SK-N-SH (cell line): ENCODE measurements around the gene CHCHD3. TPM values are rescaled to one million over a fixed set of nuclear protein-coding genes. Genes with fewer than 3 reads are reported as not detected.

Source experiments
- CTCF ChIA-PET: fragments of 300-600, 350-600 bp; formaldehyde crosslinking; extraction: SDS; loops from one replicate; lab custom pipeline; 2021; lab: Yijun Ruan, JAX
- POLR2A ChIA-PET: fragments of 350-600 bp; sonication (Branson Sonifier 250); formaldehyde crosslinking; extraction: SDS; loops from one replicate; lab custom pipeline; 2020; ENCODE audit warnings: antibody characterized with exemption, inconsistent platforms; lab: Yijun Ruan, JAX
- DNase-seq: peaks from one replicate; pipeline ENCODE4 v3.0.0; 2012
- H2AFZ ChIP-seq: fragments of 200-600 bp; sonication (generic); 2 replicates; pipeline ENCODE4 v1.8.1; 2016; ENCODE audit warnings: antibody characterized with exemption, mild to moderate bottlenecking, low read depth
- H3F3A ChIP-seq: fragments of 200-600 bp; sonication (generic); replicated peaks from 2 replicates; pipeline ENCODE3; 2016; ENCODE audit warnings: antibody characterized with exemption, mild to moderate bottlenecking; ENCODE audit not compliant: insufficient read depth
- H3K27ac ChIP-seq, 2 experiments: fragments of 200-500 bp in 1 of 2; fragments of 200-600 bp in 1 of 2; sonication (Bioruptor generic) in 1 of 2; sonication (generic), shearing (Covaris generic) in 1 of 2; 2 replicates each; pipeline versions ENCODE4 v1.5.1 to v1.6.1; 2014 to 2016; ENCODE audit warnings: low read depth in 2 of 2, inconsistent platforms in 1 of 2, low read length in 1 of 2, mild to moderate bottlenecking in 1 of 2, mixed read lengths in 1 of 2
- H3K27me3 ChIP-seq: fragments of 200-600 bp; sonication (generic), shearing (Covaris generic); 2 replicates; pipeline ENCODE4 v1.6.1; 2016; ENCODE audit warnings: mixed run types; ENCODE audit not compliant: insufficient read depth
- H3K36me3 ChIP-seq, 2 experiments: fragments of 200-500 bp in 1 of 2; fragments of 200-600 bp in 1 of 2; sonication (Bioruptor generic) in 1 of 2; sonication (generic) in 1 of 2; replicated peaks in 1 of 2; 2 replicates each; pipeline versions ENCODE3 to v1.5.1; 2014 to 2016; ENCODE audit warnings: low read length in 1 of 2, mild to moderate bottlenecking in 1 of 2; ENCODE audit not compliant: insufficient read depth in 2 of 2, control insufficient read depth in 1 of 2
- H3K4me1 ChIP-seq, 2 experiments: fragments of 200-500 bp in 1 of 2; fragments of 200-600 bp in 1 of 2; sonication (Bioruptor generic) in 1 of 2; sonication (generic), shearing (Covaris generic) in 1 of 2; 2 replicates each; pipeline versions ENCODE4 v1.5.1 to v1.6.1; 2014 to 2016; ENCODE audit warnings: low read depth in 1 of 2, low read length in 1 of 2, mixed run types in 1 of 2; ENCODE audit not compliant: insufficient read depth in 2 of 2, control insufficient read depth in 1 of 2
- H3K4me2 ChIP-seq: fragments of 200-600 bp; sonication (generic), shearing (Covaris generic); 2 replicates; pipeline ENCODE4 v1.6.1; 2017; ENCODE audit warnings: mixed run types
- H3K4me3 ChIP-seq, 2 experiments: fragments of 200-500 bp in 1 of 2; fragments of 200-600 bp in 1 of 2; sonication (Bioruptor generic) in 1 of 2; sonication (generic), shearing (Covaris generic) in 1 of 2; 2 replicates each; pipeline versions ENCODE4 v1.5.1 to v1.8.1; 2014 to 2016; ENCODE audit warnings: low read depth in 2 of 2, inconsistent platforms in 1 of 2, low read length in 1 of 2, mild to moderate bottlenecking in 1 of 2, mixed read lengths in 1 of 2, moderate library complexity in 1 of 2
- H3K79me2 ChIP-seq: fragments of 200-600 bp; sonication (generic); 2 replicates; pipeline ENCODE4 v1.8.1; 2017; ENCODE audit warnings: mild to moderate bottlenecking; ENCODE audit not compliant: insufficient read depth
- H3K9ac ChIP-seq: fragments of 200-600 bp; sonication (generic); 2 replicates; pipeline ENCODE4 v1.6.1; 2017; ENCODE audit warnings: mixed run types
- H3K9me2 ChIP-seq: fragments of 200-600 bp; sonication (generic); 2 replicates; pipeline ENCODE4 v1.6.1; 2017; ENCODE audit warnings: mixed run types
- H3K9me3 ChIP-seq: fragments of 200-600 bp; sonication (generic); 2 replicates; pipeline ENCODE4 v1.6.1; 2017; ENCODE audit warnings: mixed run types, mild to moderate bottlenecking, moderate library complexity
- H4K20me1 ChIP-seq: fragments of 200-600 bp; sonication (generic); 2 replicates; pipeline ENCODE4 v1.6.1; 2017; ENCODE audit warnings: mild to moderate bottlenecking, mixed run types; ENCODE audit not compliant: insufficient read depth
- CTCF ChIP-seq: fragments of 200-600 bp; sonication (generic); IDR thresholded peaks from 2 replicates; pipeline ENCODE4 v1.6.1; 2017; ENCODE audit warnings: antibody characterized with exemption, mild to moderate bottlenecking, moderate library complexity
- FOXJ3 ChIP-seq: sonication (generic); formaldehyde crosslinking; IDR thresholded peaks from 2 replicates; pipeline ENCODE4 v1.5.1; 2020; ENCODE audit warnings: mild to moderate bottlenecking, missing genetic modification reagents
- GABPA ChIP-seq: IDR thresholded peaks from 2 replicates; pipeline ENCODE4 v1.4.0; 2012; ENCODE audit warnings: low read depth, mild to moderate bottlenecking
- NFIC ChIP-seq: IDR thresholded peaks from 2 replicates; pipeline ENCODE4 v1.4.0; 2012; ENCODE audit warnings: borderline replicate concordance
- POLR2AphosphoS5 ChIP-seq: IDR thresholded peaks from 2 replicates; pipeline ENCODE4 v1.6.1; 2012; ENCODE audit warnings: low read depth, low read length
- RFX5 ChIP-seq: IDR thresholded peaks from 2 replicates; pipeline ENCODE4 v1.6.1; 2012; ENCODE audit warnings: mild to moderate bottlenecking, improper control_type of control experiment, low read length
- RXRA ChIP-seq: IDR thresholded peaks from 2 replicates; pipeline ENCODE4 v1.4.0; 2012; ENCODE audit warnings: low read depth, mild to moderate bottlenecking, borderline replicate concordance
- SIN3A ChIP-seq: IDR thresholded peaks from 2 replicates; pipeline ENCODE4 v1.6.1; 2012; ENCODE audit warnings: low read depth, mild to moderate bottlenecking, low read length, moderate library complexity, borderline replicate concordance
- TCF12 ChIP-seq: IDR thresholded peaks from 2 replicates; pipeline ENCODE4 v1.4.0; 2012
- WGBS: methylation state at CpG from one replicate; pipeline ENCODE4 v1.1.6; 2017; ENCODE audit warnings: low lambda C conversion rate; 5-methylcytosine and 5-hydroxymethylcytosine counted together
- polyA plus RNA-seq, 3 experiments: library from polyadenylated mRNA; depleted of rRNA; stranded (reverse); fragments of >200 nt; gene quantifications; 2 replicates each; pipeline ENCODE4 v1.2.3, GENCODE V29; 2012

The CHCHD3 gene
- polyA plus RNA-seq, 1 of the 3 experiments (the other 2 are of a cell fraction) = 97.1 TPM

DNA sequence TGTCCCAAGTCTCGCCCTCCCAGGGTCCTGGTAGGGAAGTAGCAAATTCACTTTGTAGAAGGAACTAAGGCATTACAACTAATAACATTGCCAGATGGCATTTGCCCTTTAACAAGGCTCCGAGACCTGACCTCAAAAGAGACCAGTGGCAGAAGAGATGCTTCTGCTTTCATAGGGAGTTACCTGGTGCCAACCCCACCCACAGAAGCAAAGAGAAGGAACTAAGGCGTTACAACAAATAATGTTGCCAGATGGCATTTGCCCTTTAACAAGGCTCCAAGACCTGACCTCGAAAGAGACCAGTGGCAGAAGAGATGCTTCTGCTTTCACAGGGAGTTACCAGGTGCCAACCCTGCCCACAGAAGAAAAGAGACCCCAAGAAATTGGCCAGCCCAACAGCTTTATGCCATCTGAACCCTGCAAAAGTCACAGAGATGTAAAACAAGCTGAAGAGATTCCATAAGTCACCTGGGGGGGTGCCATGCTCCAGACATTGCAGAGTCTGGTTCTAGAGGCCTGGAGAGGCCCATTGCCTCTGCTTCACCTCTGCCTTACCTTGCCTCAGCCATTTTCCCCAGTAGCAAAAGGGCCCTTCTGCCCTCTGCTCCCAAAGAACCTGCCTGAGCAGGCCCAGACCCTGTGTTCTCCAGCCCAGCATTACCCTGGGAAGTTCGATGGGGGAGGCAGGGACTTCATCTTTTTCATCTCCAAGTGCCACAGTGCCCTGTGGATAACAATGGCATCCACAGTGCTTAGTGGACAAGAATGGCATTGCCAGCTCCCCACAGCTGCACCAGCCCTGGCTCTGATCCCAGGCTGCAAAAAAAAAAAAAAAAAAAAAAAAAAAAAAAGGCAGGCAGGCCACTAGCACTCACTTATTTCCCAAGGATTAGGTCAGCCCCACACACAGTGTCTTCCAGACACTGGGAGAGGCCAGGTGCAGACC lies 326.1 kb downstream of the CHCHD3 start:
- Histone ChIP-seq H3K27me3 (no peaks in the 10 kb centered on the region), H2AFZ (no peak overlapping the region), H3F3A (no peaks in the 10 kb centered on the region), H3K79me2 (no peaks in the 10 kb centered on the region), H3K4me1 (peaks cover 0 to 11% of the 10 kb centered on the region in 2 experiments; a peak in 1 of 4 replicates), H3K4me3 (no peak overlapping the region), H3K9me2 (no peaks in the 10 kb centered on the region), H4K20me1 (no peaks in the 10 kb centered on the region), H3K9me3 (no peaks in the 10 kb centered on the region), H3K27ac (no peak overlapping the region), H3K4me2 (no peak overlapping the region), H3K36me3 (no peaks in the 10 kb centered on the region), H3K9ac (no peak overlapping the region)
- CTCF ChIA-PET = interaction anchor here (0.8 to 1.9 kb wide), 6 partner anchors 9 to 45 kb away, joined by 3 to 6 read pairs (median 4); no protein-coding TSS in a partner anchor
- WGBS = 42% methylated on average over 5 of the region's 5 CpGs
- DNase-seq = peak; percentile 70
- POLR2A ChIA-PET = no interaction called here
- peak; percentile 34; the same call in 1 of the 2 replicates for TF ChIP-seq TCF12
- TF ChIP-seq GABPA = no peak
- no peak for TF ChIP-seq POLR2AphosphoS5
- TF ChIP-seq NFIC = peak; percentile 38; the same call in 1 of the 2 replicates
- peak; percentile 12; the same call in 1 of the 2 replicates for TF ChIP-seq CTCF

GRCh38 chr7:132752431-132752830 lies 329.5 kb downstream of the CHCHD3 start:
- H3K27me3 ChIP-seq = no peaks in the 10 kb centered on the region
- no peaks in the 10 kb centered on the region for H3F3A ChIP-seq
- H3K9me2 ChIP-seq = no peaks in the 10 kb centered on the region
- peaks cover 0 to 11% of the 10 kb centered on the region in 2 experiments; a peak in 1 of 4 replicates for H3K4me1 ChIP-seq
- H3K4me2 ChIP-seq = no peak overlapping the region
- H3K27ac ChIP-seq = no peak overlapping the region
- DNase-seq = no peak
- H2AFZ ChIP-seq = no peak overlapping the region
- H3K9me3 ChIP-seq = no peaks in the 10 kb centered on the region
- 78% methylated on average over 2 of the region's 2 CpGs for WGBS
- TF ChIP-seq SIN3A (no peak), RXRA (no peak), FOXJ3 (no peak), CTCF (no peak), RFX5 (no peak)
- TF ChIP-seq, all 33 proteins: peak for 0
- Histone ChIP-seq H3K79me2 (no peaks in the 10 kb centered on the region), H3K4me3 (no peak overlapping the region), H3K9ac (no peak overlapping the region), H3K36me3 (no peaks in the 10 kb centered on the region), H4K20me1 (no peaks in the 10 kb centered on the region)
- CTCF ChIA-PET = interaction anchor here (0.8 kb wide), 1 partner anchor 96 kb away, joined by 3 read pairs; no protein-coding TSS in a partner anchor
- POLR2A ChIA-PET = no interaction called here
